ENCODE data around the gene SLC9A2. TPM values are rescaled to one million over a fixed set of nuclear protein-coding genes. Genes with fewer than 3 reads are reported as not detected.

The SLC9A2 gene
- total RNA-seq, 1 experiment from 2014 or later, result not detected

DNA sequence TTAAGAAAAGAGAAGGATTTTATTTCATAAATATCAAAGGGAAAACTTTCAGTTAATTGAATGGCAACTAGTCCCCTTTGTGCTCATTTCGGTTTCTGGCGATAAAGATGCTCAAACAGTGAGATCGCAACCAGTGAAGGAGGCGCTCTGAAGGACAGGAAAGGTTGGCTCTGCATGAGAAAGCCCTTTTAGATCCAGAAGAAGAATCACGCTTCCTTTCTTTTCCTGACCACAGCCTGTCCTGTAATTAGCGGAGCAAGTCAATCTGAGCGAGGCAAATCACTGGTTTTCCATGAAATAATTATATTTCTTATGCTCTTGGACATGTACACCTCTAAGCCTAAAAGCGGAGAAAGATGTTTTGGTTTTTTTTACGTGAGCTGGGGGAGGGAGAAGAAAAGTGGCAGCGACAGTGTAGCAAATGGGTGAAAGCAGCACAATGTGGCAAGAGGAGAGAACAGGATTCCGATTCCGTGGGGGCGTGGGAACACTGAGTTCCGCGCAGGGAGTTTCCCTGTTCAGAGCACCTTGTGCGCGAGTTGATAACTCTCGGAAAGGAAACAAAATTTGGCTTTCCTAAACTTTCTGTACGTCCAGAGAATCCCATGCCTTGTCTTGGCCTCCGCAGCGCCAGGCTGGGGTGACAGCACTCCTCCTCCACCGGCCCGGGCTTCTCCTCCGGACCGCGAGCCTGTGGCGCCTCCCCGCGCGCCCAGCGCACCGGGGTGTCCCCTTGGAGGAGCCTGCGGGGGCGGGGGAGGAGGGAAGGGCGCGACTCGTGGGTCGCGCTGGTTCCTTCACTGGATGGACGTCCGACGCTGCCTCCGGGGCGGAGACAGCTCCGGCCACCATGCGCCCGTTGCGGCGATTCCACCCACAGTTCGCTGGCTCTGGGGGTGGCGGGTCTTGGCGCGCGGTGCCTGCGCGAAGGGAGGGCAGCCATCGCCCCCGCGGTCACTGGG, 620 bp upstream of the SLC9A2 start:
- DNase-seq (ENCODE audit: low read depth), result no peak

DNA sequence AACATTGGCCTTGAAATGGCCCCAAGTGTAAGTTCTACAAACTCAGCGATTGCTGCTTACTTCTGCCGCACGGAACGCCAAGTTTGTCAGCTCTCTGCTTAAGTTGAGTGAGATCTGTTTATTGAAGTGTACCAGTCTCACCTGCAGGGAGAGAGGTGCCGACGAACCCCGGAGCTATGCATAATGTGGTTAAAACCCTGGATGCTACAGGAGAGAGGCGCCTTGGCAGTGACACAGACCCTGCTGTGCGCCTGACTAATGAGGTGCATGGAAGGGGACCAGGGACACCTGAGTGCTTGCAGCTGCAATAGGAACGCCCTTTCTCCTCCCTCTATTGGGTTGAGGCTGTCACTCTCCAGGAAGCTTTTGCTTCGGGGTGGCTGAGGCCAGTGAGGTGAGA, 979 bp downstream of the SLC9A2 start:
- no peak for DNase-seq (ENCODE audit: low read depth)

DNA sequence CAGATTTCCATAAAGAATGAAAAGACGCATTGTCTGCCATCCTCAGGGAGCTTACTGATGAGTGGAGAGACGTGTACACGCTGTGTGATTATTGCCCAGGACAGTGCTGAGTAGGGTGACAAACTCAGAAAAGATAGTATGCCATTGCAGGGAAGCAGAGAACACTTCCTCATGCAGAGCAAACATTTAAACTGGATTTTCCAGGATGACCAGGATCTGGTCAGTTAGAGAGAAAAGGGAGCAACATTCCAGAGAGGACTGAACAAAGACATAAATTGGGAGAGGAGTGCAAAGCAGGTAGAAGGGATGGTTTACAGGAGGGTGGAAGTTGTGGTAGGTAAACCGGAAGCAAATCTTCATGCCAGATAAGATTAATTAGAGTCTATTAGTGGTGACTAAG, 2.3 kb downstream of the SLC9A2 start:
- no peak for DNase-seq (ENCODE audit: low read depth)

DNA sequence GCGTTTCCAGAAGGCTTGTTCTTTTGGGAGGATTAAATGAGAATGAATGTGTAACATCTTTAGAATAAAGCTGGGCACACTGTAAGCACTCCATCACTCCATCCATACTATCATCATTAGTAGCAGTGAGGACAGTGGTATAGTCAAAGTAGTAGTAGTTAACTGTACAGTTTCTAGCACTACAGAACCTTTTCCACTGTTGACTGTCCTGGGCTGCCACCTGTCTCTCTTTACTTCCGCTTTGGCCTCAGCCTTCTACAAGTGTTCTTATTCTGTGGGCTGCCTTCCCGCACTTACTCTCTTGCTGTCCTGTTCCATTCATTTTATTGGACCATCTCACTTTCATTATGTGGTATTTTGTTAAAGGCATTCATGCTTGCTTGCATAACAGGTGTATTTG, 3.3 kb downstream of the SLC9A2 start:
- DNase-seq (ENCODE audit: low read depth), result no peak

DNA sequence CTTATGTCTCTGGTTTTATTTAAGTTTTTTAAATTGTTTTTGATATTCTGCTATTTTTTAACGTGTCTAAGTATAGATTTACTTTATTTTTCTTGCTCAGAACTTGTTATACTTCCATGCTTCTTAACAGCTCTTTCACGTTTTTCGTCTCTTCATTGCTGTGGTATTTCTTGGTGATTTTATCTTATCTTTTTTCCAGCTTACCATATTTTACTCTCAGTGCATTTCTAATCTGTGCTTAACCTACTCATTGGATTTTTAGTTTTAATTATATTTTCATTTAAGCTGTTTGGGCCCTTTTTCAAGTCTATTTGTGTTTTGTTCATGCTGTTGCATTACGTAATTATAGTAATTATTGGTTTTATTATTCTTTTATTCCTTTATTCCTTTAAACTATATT, 11.1 kb downstream of the SLC9A2 start:
- DNase-seq (ENCODE audit: low read depth), result no peak

DNA sequence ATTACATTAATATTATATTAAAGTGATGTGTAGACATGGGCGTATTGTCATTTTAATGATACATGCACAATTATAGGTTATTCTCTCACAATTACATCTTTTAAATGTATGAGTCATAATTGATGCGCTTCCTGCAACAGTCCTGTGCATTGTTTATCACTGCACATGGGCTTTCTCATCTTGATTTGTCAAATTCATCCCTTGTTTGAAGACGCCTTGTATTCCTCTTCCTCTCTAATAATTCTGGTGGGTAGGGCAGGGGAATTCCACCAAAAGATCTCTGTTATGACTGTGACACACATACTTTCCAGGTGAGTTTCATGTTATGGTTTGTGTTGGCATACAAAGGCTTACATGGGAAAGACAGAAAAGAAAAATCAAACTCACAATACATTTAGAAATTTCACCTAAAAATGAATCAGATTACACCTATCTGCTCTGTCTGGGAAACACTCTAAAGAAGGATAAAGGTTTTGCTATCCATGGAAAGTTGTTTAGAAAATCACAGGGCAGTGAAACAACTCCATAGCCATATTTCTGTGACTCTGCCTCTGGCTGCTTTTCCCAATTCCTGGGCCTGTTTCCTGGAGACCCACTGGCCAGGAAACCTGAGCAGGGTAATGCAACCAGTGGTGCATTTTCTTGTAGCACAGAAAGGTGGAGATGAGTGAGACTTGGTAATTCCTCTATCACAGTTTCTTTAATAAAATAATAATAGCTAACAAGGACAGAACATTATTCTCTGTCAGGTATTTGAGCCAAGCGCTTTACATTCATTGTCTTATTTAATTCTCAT, 13.2 kb downstream of the SLC9A2 start:
- DNase-seq (ENCODE audit: low read depth), result no peak

DNA sequence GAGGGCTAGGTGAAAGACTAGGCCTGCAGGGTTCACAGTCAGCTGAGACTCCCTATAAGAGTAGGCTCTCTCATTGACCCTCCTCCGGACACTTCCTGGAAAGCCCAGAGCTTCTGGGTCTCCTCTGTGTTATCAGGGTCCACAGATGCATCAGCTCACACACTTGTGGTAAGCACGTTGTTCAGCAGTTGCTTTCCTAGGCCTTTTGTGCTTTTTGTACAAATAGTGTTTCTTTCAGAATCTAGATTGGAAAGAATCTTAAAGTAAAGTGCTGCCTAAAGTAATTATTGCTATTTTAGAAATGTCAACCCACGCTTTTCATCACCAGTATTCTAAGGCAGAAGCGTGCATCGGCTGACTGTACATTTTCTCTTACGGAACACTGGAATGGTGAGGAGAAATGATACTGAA, 15.5 kb downstream of the SLC9A2 start:
- DNase-seq (ENCODE audit: low read depth), result no peak

DNA sequence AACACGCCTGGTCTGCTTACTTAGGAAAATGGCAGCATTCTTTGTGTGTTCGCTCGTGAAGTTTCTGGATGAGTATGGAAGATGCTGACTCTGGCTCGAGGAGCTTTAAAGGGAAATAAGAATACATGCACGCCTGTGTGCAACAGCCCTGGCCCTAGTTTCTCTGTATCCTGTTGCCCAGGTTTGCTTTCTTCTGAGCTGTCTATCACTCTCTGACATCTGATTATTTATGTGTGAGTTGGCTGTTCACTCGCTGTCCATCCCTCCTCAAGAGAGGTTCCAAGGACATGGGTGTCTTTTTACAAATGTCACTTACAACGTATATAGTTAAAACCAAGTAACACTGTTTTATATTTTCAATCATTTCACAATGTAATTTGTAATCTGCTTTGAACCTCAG, 16.0 kb downstream of the SLC9A2 start:
- DNase-seq (ENCODE audit: low read depth), result no peak

DNA sequence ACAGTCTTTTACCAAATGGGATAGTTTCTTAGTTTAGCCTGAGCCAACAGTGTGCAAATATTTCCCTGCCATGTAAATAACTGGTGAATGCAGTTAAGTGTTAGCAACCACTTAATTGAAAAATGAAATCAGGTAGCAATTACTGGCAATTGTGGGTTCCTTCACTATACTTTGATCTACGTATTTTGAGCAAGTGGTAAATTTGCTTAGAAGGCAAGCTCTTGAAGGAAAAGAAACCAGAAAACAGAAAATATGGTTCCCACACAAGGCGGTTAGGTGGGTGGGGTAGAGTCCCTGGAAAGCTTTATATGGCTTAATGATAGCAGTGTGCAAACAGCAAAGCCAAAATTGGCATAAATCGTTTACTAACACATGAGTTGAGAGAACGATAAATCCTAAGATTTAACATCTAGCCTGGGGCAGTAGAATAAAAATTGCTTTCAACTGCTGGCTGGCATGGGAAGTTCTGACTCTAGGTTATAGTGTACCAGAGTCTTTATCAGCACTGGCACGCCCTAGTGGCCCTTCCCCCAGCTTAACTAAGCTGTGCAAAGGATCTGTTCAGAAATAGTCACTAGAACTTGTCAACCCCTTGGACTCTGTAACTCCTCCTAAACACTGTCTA, 17.0 kb downstream of the SLC9A2 start:
- no peak for DNase-seq (ENCODE audit: low read depth)

DNA sequence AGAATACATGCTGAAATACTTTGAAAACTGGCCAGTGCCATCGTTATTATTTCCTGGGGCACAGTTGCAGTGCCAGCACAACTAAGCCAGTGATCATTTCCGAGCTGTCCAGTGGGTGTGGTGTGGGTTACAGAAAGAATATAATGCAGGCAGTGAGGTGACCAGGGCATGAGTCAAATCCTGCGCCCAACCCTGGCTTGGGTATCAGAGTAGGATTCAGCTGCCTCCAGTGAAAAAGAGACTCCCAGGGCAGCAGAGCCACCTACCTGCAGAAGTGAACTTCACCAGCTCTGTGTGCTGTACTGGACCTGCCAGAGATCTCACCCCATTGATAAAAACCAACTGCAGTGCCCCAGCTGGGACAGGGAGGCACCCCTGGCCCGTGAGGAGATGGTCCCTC, 18.0 kb downstream of the SLC9A2 start:
- no peak for DNase-seq (ENCODE audit: low read depth)

DNA sequence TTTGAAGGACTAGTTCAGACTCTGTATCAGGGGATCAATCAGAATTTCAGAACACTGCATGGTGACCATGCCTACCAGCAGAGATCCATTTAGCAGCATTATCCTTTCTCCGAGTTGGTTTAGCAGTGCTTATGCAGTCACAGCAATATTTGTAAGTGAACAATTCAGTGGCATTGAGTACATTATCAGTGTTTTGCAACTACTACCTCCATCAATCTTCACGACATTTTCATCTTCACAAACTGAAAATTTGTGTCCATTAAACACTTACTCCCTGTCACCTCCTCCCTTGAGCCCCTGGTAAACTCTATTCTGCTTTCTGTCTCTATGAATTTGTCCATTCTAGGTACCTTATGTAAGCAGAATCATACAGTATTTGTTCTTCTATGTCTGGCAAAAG, 20.1 kb downstream of the SLC9A2 start:
- DNase-seq (ENCODE audit: low read depth), result no peak

DNA sequence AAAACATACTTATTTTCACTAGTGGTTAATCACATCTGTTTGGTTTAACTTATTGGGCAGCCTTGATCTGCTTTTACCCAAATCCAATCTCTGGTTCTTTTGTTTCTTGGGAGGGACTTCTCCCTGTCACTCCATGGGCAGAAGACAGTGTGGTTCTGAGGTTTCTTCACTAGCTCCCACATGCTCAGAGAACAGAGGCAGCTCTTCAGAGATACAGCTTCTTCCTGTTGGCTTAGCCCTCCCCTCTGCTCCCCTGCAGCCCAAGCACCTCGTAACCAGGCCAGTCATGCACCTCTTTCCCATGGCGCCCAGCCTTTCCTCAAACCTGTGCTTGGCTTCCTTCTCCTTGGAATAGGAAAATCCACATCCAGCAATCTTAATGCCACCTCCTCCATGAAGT, 32.8 kb downstream of the SLC9A2 start:
- DNase-seq (ENCODE audit: low read depth), result no peak

DNA sequence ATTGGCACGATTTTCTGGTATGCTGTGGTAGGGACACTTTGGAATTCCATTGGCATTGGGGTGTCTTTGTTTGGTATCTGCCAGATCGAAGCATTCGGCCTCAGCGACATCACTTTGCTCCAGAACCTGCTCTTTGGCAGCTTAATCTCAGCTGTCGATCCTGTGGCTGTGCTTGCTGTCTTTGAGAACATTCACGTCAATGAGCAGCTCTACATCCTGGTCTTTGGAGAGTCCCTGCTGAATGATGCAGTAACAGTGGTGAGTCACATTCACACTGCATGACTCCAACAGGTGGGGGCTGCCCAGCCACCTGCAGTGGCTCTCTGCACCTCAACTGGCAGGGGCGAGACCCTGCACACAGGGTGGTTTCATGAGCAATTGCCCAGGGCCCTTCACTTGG, 38.4 kb downstream of the SLC9A2 start:
- DNase-seq (ENCODE audit: low read depth), result no peak

DNA sequence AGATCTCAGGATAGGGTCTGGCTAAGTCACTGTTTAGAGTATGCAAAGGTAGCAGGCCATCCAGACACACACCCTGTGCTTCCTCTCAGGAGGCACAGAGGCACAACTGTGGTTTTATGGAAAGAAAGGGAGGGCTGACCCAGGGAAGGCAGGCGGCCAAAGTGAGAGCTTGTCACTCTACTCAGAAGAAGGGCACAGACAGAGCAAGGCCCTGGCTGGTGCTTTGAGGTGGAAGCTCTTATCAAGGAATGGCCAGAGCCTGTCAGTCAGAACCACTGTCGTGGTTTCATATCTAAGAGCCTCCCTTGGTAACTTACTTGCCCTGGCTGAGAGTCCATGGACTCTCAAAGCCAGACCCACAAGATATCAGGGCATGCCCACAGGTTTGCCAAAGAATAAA, 40.7 kb downstream of the SLC9A2 start:
- no peak for DNase-seq (ENCODE audit: low read depth)

DNA sequence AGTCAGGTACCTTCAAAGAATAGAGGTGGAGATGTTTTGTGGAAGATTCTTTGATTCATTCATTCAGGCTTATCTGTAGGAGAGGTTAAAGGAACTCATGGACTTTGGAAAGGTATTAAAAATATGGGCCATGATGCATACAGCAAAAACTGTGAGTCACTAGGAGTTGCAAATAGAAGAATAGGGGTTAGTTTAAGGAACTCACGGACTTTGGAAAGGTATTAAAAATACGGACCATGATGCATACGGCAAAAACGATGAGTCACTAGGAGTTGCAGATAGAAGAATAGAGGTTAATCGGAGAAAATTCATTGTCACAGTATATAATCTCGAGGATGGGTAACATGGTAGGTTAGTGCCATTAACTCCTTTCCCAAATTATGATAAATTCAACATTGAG, 41.2 kb downstream of the SLC9A2 start:
- DNase-seq (ENCODE audit: low read depth), result no peak

DNA sequence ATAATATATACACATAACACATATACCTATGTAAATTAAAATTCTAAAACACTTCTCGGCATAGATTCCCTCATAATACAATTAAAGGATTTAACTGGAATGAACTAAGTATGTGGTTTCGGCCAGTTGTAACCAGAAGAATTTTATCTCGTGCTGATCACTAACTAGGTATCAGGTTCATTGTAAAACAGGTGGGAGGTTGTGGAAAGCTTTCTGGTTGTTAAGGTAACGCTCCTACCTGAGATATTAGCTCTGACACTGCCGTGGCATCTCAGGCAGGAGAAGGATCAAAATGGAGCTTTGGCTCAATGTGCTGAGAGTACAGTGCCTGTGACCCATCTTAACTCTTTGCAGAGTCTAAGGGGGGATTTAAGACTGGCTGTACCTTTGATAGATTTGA, 42.5 kb downstream of the SLC9A2 start:
- no peak for DNase-seq (ENCODE audit: low read depth)

DNA sequence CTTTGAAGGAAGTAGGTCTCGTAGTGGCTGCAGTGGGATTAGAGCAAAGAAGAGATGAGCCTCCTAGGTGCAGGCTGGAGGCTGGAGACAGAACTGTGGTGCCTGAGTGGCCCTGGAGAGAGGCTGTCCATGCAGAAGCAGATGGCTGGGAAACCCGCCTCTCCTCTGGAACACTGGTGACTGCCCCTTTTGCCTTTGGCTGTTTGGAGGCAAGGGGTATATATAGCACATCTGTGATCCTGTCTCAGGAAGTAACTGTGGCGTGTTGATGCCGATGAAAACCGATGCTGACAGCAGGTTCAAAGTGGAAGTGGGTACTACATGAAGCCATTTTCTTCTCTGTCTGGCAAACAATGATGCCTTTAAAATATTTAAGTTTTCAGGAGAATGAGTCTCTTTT, 43.5 kb downstream of the SLC9A2 start:
- DNase-seq (ENCODE audit: low read depth), result no peak

DNA sequence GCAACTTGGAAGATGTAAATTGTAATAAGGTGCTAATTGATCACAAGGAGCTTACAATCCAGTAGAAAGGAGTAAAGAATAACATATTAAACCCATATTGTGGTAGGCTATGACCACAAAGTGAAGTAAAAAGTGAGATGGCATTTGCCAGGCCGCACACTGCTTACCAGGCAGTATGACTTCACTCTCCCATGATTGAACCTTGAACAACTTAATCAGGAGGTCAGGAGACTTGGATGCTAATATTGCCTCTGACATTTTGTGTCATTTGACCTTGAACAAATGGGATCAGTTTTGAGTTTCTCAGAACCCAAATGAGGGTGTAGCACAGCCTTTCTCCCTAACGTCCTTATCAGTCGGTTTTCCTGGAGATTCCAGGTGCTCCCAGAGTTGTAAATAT, 44.0 kb downstream of the SLC9A2 start:
- no peak for DNase-seq (ENCODE audit: low read depth)

DNA sequence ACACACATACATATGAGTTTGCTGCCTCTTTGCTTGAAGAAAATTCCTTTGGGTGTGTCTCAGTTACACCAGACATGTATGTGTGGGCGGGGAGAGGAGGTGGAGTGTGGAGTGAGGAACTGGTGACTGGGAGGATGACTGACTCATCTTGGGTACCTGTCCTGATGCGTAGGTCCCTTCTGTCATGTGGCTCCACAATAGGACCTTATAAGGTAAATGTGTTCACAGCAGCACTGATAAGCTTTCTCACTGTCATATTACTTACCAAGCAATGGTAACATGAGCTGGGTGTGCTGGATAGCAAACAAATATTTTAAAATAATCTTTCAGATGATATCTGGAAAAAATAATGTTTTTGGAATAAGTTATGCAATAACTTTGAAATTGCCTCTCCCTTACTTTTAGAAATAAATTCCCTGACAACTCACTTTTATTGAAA, 45.1 kb downstream of the SLC9A2 start:
- DNase-seq (ENCODE audit: low read depth), result no peak

DNA sequence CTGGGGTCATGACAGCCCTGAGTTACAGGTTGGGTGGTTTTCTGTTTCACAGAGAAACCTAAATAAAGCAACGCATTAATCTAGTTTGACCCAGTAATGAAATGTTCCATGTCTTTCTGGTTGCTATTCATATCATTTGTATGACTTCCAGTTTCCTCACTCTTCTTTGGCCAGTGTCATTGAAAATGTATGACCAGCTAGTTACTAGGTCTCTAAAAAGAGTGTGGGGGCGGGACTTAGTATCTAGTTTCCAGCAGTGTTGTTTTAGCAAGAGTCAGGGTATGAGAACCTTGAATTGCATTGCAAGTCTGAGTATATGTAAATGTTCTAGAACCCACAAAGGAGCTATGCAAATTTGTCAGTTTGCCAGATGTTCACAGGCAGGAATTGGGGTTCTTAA, 47.7 kb downstream of the SLC9A2 start:
- DNase-seq (ENCODE audit: low read depth), result no peak

DNA sequence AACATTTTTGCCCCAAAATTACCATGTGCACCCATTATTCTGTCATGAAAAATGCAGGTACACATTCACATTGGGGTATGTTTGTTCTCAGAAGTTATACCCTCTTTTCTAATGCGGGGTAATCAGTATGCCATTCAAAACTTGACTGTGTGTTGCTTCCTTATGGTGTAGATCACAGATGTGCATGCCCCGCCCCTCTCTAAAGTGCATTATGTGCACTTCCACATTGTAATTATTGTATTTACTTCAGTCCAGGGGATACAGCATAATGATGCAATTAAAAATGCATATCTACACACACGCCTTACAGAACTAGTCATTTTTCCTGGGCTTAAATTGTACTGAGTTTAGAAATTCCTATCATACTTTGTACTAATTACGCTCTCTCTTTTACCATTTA, 48.8 kb downstream of the SLC9A2 start:
- DNase-seq (ENCODE audit: low read depth), result no peak

DNA sequence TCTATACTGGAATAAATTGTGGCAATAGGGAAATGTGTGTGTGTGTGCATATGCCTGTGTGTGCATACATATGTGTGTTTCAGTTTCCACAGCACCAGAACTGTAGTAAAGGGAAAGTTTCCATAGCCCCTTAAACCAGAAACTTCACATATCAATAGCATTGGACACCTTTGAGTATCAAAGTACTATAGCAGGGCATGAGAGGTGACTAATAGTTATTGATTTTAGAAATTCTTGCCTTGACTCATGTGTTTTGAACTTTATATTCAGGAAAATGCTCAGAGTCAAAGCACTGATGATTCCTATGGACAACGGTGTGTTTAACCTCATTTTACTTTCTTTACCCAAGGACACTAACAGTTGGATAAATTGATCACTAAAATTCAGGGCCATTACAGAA, 50.0 kb downstream of the SLC9A2 start:
- DNase-seq (ENCODE audit: low read depth), result no peak

Measured in LHCN-M2 (cell line).